Measurements from ENCODE around the gene NPAS2. TPM values are rescaled to one million over a fixed set of nuclear protein-coding genes. Genes with fewer than 3 reads are reported as not detected.

Gene NPAS2
- total and polyA plus RNA-seq, 2 of the 8 experiments (the other 6 are each of a cell fraction or from before 2014, with no cell fraction given) = 1.8 to 1.9 TPM

DNA sequence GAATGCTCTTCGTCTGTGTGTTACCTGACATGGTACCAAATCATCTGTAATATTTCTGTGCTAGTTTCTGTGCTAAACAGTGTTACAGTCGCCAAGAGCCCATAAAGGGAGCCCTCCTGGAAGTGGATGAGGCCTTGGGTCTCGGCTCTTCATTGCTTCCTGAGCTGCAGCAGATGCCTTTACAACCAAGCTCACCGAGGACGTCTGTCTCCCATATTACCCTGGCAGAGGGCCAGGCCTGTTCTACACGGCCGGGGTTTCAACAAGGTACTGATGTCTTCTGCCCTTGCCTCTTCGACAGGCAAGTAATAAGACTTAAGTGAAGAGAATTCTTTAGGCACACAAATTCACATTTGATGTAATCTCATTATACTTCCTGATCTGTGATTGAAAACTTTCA, 199.0 kb downstream of the NPAS2 start (continued):
- TF ChIP-seq, protein P1, sequence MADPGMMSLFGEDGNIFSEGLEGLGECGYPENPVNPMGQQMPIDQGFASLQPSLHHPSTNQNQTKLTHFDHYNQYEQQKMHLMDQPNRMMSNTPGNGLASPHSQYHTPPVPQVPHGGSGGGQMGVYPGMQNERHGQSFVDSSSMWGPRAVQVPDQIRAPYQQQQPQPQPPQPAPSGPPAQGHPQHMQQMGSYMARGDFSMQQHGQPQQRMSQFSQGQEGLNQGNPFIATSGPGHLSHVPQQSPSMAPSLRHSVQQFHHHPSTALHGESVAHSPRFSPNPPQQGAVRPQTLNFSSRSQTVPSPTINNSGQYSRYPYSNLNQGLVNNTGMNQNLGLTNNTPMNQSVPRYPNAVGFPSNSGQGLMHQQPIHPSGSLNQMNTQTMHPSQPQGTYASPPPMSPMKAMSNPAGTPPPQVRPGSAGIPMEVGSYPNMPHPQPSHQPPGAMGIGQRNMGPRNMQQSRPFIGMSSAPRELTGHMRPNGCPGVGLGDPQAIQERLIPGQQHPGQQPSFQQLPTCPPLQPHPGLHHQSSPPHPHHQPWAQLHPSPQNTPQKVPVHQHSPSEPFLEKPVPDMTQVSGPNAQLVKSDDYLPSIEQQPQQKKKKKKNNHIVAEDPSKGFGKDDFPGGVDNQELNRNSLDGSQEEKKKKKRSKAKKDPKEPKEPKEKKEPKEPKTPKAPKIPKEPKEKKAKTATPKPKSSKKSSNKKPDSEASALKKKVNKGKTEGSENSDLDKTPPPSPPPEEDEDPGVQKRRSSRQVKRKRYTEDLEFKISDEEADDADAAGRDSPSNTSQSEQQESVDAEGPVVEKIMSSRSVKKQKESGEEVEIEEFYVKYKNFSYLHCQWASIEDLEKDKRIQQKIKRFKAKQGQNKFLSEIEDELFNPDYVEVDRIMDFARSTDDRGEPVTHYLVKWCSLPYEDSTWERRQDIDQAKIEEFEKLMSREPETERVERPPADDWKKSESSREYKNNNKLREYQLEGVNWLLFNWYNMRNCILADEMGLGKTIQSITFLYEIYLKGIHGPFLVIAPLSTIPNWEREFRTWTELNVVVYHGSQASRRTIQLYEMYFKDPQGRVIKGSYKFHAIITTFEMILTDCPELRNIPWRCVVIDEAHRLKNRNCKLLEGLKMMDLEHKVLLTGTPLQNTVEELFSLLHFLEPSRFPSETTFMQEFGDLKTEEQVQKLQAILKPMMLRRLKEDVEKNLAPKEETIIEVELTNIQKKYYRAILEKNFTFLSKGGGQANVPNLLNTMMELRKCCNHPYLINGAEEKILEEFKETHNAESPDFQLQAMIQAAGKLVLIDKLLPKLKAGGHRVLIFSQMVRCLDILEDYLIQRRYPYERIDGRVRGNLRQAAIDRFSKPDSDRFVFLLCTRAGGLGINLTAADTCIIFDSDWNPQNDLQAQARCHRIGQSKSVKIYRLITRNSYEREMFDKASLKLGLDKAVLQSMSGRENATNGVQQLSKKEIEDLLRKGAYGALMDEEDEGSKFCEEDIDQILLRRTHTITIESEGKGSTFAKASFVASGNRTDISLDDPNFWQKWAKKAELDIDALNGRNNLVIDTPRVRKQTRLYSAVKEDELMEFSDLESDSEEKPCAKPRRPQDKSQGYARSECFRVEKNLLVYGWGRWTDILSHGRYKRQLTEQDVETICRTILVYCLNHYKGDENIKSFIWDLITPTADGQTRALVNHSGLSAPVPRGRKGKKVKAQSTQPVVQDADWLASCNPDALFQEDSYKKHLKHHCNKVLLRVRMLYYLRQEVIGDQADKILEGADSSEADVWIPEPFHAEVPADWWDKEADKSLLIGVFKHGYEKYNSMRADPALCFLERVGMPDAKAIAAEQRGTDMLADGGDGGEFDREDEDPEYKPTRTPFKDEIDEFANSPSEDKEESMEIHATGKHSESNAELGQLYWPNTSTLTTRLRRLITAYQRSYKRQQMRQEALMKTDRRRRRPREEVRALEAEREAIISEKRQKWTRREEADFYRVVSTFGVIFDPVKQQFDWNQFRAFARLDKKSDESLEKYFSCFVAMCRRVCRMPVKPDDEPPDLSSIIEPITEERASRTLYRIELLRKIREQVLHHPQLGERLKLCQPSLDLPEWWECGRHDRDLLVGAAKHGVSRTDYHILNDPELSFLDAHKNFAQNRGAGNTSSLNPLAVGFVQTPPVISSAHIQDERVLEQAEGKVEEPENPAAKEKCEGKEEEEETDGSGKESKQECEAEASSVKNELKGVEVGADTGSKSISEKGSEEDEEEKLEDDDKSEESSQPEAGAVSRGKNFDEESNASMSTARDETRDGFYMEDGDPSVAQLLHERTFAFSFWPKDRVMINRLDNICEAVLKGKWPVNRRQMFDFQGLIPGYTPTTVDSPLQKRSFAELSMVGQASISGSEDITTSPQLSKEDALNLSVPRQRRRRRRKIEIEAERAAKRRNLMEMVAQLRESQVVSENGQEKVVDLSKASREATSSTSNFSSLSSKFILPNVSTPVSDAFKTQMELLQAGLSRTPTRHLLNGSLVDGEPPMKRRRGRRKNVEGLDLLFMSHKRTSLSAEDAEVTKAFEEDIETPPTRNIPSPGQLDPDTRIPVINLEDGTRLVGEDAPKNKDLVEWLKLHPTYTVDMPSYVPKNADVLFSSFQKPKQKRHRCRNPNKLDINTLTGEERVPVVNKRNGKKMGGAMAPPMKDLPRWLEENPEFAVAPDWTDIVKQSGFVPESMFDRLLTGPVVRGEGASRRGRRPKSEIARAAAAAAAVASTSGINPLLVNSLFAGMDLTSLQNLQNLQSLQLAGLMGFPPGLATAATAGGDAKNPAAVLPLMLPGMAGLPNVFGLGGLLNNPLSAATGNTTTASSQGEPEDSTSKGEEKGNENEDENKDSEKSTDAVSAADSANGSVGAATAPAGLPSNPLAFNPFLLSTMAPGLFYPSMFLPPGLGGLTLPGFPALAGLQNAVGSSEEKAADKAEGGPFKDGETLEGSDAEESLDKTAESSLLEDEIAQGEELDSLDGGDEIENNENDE (IDR thresholded peaks at IDR 0.05; ENCODE audit: insufficient replicate concordance, low read length) = no peak
- no peak for TF ChIP-seq EP300 (IDR thresholded peaks at IDR 0.05; ENCODE audit: borderline replicate concordance in 1 of 2, low read depth in 2 of 2, low read length in 2 of 2)
- no peak for TF ChIP-seq MAFK (IDR thresholded peaks at IDR 0.05; ENCODE audit: low read depth, low read length)
- TF ChIP-seq E2F6 (IDR thresholded peaks at IDR 0.05) = no peak
- TF ChIP-seq TAF7 (optimal IDR thresholded peaks at IDR 0.05; ENCODE audit: borderline replicate concordance, low read depth, low read length) = no peak

Data from H1 (cell line).